Right lobe of liver (tissue), 4 donors: ENCODE measurements around the gene COA6.

Experiments
- CTCF ChIP-seq, 4 donors: fragments of 200-600 bp in 3 of 4; fragments of 450-650 bp in 1 of 4; IDR thresholded peaks; one replicate each; pipeline versions ENCODE4 v1.5.1 to v1.8.0; 2016 to 2022; ENCODE audit warnings: antibody characterized with exemption in 4 of 4, mild to moderate bottlenecking in 2 of 4
- POLR2A ChIP-seq: fragments of 450-650 bp; IDR thresholded peaks from one replicate; pipeline ENCODE4 v1.6.1; 2017; ENCODE audit warnings: antibody characterized with exemption, mild to moderate bottlenecking
- donor health status: DM: no; HTN: no; CAD: no.
- donor health status: DM: no; HTN: no; CAD: no.
- donor health status: DM: no; HTN: yes; CAD: no.

- TF ChIP-seq POLR2A = no peak
- TF ChIP-seq CTCF (IDR thresholded peaks at IDR 0.05) = no peak
Observed at GRCh38 chr1:234412830-234413229, 39.6 kb downstream of the COA6 start.
